ENCODE data around the gene NPC2.

DNA sequence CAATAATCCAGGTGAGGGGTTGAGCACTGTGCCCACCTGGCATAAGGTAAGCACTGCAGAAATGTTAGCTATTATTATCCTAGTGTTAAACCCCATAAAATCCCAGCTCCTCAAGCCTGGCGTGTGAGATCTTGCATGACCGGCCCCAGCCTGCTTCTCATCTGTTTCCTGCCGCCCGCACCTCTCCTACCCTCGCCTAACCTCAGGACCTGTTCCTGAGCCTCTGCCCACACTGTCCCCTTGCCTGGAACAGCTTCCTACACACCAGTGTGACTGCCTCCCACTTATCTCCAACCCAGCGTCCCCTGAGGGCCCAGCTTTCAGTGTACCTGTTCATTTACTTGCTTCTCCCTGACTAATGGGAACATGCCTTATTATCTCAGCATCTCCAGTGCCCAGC lies 25.1 kb upstream of the NPC2 start:
- TF ChIP-seq POLR2A (IDR thresholded peaks at IDR 0.05; ENCODE audit: low read depth, low read length) (no peak), POLR2AphosphoS5 (IDR thresholded peaks at IDR 0.05; ENCODE audit: low read depth, low read length) (no peak)

All from GM12892 (cell line).